ENCODE results near the gene SELENOH.

- TF ChIP-seq EZH2 (IDR thresholded peaks at IDR 0.05; ENCODE audit: insufficient read depth, low read length) (no peak), CTCF (IDR thresholded peaks at IDR 0.05; ENCODE audit: insufficient read depth, low read depth, low read length) (no peak)
These were observed 27.5 kb upstream of the SELENOH start for GRCh38 chr11:57713835-57714234.
